HepG2 (cell line): ENCODE data around the gene KISS1R. TPM values are rescaled to one million over a fixed set of nuclear protein-coding genes. Genes with fewer than 3 reads are reported as not detected.

Source experiments
- GATAD2A ChIP-seq: IDR thresholded peaks from 2 replicates; pipeline ENCODE4 v1.6.1; 2016
- KDM2A ChIP-seq: sonication (generic); formaldehyde crosslinking; IDR thresholded peaks from 2 replicates; pipeline ENCODE4 v1.4.0; 2020; ENCODE audit warnings: low read depth, missing genetic modification reagents, borderline replicate concordance
- MAFF ChIP-seq: IDR thresholded peaks from 2 replicates; pipeline ENCODE4 v1.6.1; 2011; ENCODE audit warnings: low read depth, low read length, improper control_type of control experiment
- MIXL1 ChIP-seq: IDR thresholded peaks from 2 replicates; pipeline ENCODE4 v1.6.1; 2016
- RFXAP ChIP-seq: sonication (generic); formaldehyde crosslinking; IDR thresholded peaks from 2 replicates; pipeline ENCODE4 v1.4.0; 2020; ENCODE audit warnings: missing genetic modification reagents, borderline replicate concordance
- ZFP36L2 ChIP-seq: sonication (generic); formaldehyde crosslinking; IDR thresholded peaks from 2 replicates; pipeline ENCODE4 v1.4.0; 2020; ENCODE audit warnings: missing genetic modification reagents
- ZNF160 ChIP-seq: sonication (generic); formaldehyde crosslinking; IDR thresholded peaks from 2 replicates; pipeline ENCODE4 v1.8.0; 2022; ENCODE audit warnings: mild to moderate bottlenecking, inconsistent platforms, missing genetic modification reagents
- ZNF253 ChIP-seq: sonication (generic); formaldehyde crosslinking; IDR thresholded peaks from 2 replicates; pipeline ENCODE4 v1.8.0; 2022; ENCODE audit warnings: mild to moderate bottlenecking, missing genetic modification reagents, borderline replicate concordance
- ZNF552 ChIP-seq: sonication (generic); formaldehyde crosslinking; IDR thresholded peaks from 2 replicates; pipeline ENCODE4 v1.9.0; 2022; ENCODE audit warnings: missing genetic modification reagents, mild to moderate bottlenecking, borderline replicate concordance
- ZNF629 ChIP-seq: sonication (generic); formaldehyde crosslinking; conservative IDR thresholded peaks from 2 replicates; pipeline ENCODE4 v1.5.0; 2020; ENCODE audit warnings: missing genetic modification reagents
- polyA plus RNA-seq, 8 experiments: library from polyadenylated mRNA; depleted of rRNA in 3 of 8; stranded (reverse) in 7 of 8; unstranded in 1 of 8; fragments of >200 nt; fragmentation: Illumina TruSeq in 4 of 8; extraction: Trizol in 4 of 8; gene quantifications; 2 replicates each; pipeline versions ENCODE4 v1.2.1 to v1.2.3, GENCODE V29; 2011 to 2016; ENCODE audit warnings: low read depth in 4 of 8, missing spikeins in 1 of 8, mixed read lengths in 1 of 8; ENCODE audit not compliant: insufficient read depth in 1 of 8
- total RNA-seq, 5 experiments: library from RNA; depleted of rRNA; stranded (reverse); fragments of >200 nt; fragmentation: Illumina TruSeq; extraction: Trizol; gene quantifications; 2 replicates each; pipeline ENCODE4 v1.2.3, GENCODE V29; 2016; ENCODE audit warnings: low read depth in 1 of 5
- TF ChIP-seq, protein P1 (sequence below), 2 experiments: sonication (generic) in 1 of 2; formaldehyde crosslinking in 1 of 2; IDR thresholded peaks; 2 replicates each; pipeline versions ENCODE4 v1.4.0 to v1.6.1; 2016 to 2020; ENCODE audit warnings: borderline replicate concordance in 1 of 2, low read depth in 1 of 2, mild to moderate bottlenecking in 1 of 2, missing genetic modification reagents in 1 of 2
- TF ChIP-seq, protein P2 (sequence below): IDR thresholded peaks from 2 replicates; pipeline ENCODE4 v1.6.1; 2016; ENCODE audit warnings: missing compliant biosample characterization, missing genetic modification reagents, borderline replicate concordance
- TF ChIP-seq, protein P3 (sequence below): IDR thresholded peaks from 2 replicates; pipeline ENCODE4 v1.4.0; 2020; ENCODE audit warnings: mild to moderate bottlenecking, missing genetic modification reagents
- TF ChIP-seq, protein P4 (sequence below): sonication (generic); formaldehyde crosslinking; IDR thresholded peaks from 2 replicates; pipeline ENCODE4 v1.4.0; 2020; ENCODE audit warnings: missing genetic modification reagents

The KISS1R gene
- total and polyA plus RNA-seq, 2 of the 13 experiments (the other 11 are each of a cell fraction or from before 2014, with no cell fraction given) = 1.1 to 10.2 TPM

DNA sequence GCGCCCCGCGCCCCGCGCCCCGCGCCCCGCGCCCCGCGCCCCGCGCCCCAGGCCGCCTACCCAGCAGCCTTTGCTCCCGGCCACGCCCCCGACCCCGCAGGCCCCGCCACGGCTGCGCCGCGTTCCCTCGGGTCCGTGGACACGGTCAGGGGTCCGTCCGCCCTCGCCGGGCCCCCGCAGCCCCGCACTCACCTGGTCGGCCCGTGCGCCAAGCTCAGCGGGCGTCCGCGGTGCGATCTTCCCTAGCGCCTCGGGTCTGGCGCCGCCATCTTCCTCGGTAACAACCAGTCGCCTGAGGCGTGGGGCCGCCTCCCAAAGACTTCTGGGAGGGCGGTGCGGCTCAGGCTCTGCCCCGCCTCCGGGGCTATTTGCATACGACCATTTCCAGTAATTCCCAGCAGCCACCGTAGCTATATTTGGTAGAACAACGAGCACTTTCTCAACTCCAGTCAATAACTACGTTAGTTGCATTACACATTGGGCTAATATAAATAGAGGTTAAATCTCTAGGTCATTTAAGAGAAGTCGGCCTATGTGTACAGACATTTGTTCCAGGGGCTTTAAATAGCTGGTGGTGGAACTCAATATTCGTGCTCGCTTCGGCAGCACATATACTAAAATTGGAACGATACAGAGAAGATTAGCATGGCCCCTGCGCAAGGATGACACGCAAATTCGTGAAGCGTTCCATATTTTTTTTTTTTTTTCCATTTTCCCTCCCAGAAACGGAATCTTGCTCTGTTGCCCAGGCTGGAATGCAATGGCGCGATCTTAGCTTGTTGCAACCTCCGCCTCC lies 24.0 kb upstream of the KISS1R start, which contains the start of the genes MED16 and RNU6-9 (continued):
- TF ChIP-seq, protein P1, sequence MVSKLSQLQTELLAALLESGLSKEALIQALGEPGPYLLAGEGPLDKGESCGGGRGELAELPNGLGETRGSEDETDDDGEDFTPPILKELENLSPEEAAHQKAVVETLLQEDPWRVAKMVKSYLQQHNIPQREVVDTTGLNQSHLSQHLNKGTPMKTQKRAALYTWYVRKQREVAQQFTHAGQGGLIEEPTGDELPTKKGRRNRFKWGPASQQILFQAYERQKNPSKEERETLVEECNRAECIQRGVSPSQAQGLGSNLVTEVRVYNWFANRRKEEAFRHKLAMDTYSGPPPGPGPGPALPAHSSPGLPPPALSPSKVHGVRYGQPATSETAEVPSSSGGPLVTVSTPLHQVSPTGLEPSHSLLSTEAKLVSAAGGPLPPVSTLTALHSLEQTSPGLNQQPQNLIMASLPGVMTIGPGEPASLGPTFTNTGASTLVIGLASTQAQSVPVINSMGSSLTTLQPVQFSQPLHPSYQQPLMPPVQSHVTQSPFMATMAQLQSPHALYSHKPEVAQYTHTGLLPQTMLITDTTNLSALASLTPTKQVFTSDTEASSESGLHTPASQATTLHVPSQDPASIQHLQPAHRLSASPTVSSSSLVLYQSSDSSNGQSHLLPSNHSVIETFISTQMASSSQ (IDR thresholded peaks at IDR 0.05; ENCODE audit: low read depth) = no peak
- TF ChIP-seq, protein P1 (CRISPR knock-in tag; IDR thresholded peaks at IDR 0.05; ENCODE audit: borderline replicate concordance) = no peak
- TF ChIP-seq ZNF253 (CRISPR knock-in tag) (no peak), MAFF (no peak), ZFP36L2 (CRISPR knock-in tag) (no peak), ZNF552 (CRISPR knock-in tag) (no peak), MIXL1 (CRISPR knock-in tag) (0 out of 2 replicates have a peak, but pooled peaks have one; percentile 30), ZNF629 (CRISPR knock-in tag) (no peak), KDM2A (CRISPR knock-in tag) (peak; percentile 65; the same call in 1 of the 2 replicates), RFXAP (CRISPR knock-in tag) (0 out of 2 replicates have a peak, but pooled peaks have one; percentile 58), GATAD2A (peak; percentile 57; the same call in 1 of the 2 replicates), ZNF160 (CRISPR knock-in tag) (0 out of 2 replicates have a peak, but pooled peaks have one; percentile 26)
- TF ChIP-seq, protein P2, sequence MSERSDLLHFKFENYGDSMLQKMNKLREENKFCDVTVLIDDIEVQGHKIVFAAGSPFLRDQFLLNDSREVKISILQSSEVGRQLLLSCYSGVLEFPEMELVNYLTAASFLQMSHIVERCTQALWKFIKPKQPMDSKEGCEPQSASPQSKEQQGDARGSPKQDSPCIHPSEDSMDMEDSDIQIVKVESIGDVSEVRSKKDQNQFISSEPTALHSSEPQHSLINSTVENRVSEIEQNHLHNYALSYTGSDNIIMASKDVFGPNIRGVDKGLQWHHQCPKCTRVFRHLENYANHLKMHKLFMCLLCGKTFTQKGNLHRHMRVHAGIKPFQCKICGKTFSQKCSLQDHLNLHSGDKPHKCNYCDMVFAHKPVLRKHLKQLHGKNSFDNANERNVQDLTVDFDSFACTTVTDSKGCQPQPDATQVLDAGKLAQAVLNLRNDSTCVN = no peak
- TF ChIP-seq, protein P3, sequence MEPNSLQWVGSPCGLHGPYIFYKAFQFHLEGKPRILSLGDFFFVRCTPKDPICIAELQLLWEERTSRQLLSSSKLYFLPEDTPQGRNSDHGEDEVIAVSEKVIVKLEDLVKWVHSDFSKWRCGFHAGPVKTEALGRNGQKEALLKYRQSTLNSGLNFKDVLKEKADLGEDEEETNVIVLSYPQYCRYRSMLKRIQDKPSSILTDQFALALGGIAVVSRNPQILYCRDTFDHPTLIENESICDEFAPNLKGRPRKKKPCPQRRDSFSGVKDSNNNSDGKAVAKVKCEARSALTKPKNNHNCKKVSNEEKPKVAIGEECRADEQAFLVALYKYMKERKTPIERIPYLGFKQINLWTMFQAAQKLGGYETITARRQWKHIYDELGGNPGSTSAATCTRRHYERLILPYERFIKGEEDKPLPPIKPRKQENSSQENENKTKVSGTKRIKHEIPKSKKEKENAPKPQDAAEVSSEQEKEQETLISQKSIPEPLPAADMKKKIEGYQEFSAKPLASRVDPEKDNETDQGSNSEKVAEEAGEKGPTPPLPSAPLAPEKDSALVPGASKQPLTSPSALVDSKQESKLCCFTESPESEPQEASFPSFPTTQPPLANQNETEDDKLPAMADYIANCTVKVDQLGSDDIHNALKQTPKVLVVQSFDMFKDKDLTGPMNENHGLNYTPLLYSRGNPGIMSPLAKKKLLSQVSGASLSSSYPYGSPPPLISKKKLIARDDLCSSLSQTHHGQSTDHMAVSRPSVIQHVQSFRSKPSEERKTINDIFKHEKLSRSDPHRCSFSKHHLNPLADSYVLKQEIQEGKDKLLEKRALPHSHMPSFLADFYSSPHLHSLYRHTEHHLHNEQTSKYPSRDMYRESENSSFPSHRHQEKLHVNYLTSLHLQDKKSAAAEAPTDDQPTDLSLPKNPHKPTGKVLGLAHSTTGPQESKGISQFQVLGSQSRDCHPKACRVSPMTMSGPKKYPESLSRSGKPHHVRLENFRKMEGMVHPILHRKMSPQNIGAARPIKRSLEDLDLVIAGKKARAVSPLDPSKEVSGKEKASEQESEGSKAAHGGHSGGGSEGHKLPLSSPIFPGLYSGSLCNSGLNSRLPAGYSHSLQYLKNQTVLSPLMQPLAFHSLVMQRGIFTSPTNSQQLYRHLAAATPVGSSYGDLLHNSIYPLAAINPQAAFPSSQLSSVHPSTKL (CRISPR knock-in tag) = peak; percentile 30; the same call in 1 of the 2 replicates
- TF ChIP-seq, protein P4, sequence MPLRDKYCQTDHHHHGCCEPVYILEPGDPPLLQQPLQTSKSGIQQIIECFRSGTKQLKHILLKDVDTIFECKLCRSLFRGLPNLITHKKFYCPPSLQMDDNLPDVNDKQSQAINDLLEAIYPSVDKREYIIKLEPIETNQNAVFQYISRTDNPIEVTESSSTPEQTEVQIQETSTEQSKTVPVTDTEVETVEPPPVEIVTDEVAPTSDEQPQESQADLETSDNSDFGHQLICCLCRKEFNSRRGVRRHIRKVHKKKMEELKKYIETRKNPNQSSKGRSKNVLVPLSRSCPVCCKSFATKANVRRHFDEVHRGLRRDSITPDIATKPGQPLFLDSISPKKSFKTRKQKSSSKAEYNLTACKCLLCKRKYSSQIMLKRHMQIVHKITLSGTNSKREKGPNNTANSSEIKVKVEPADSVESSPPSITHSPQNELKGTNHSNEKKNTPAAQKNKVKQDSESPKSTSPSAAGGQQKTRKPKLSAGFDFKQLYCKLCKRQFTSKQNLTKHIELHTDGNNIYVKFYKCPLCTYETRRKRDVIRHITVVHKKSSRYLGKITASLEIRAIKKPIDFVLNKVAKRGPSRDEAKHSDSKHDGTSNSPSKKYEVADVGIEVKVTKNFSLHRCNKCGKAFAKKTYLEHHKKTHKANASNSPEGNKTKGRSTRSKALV = peak; percentile 49; the same call in 1 of the 2 replicates
